ENCODE measurements around the gene UHMK1. TPM values are rescaled to one million over a fixed set of nuclear protein-coding genes. Genes with fewer than 3 reads are reported as not detected.
"Not testable (repeated sequence)": the region's sequence is repeated elsewhere in the genome, so short reads cannot be mapped to it uniquely, and the experiment has no call there.

UHMK1 gene
- total and polyA plus RNA-seq, 10 donors, result 14.8 to 77.6 (median 59.1) TPM

GRCh38 chr1:162570718-162571117 lies 73.1 kb downstream of the UHMK1 start:
- WGBS, 5 donors, result 76 to 95% (median 87%) methylated on average over 1 of the region's 1 CpG
- intact Hi-C loops (cut with DNase I; ENCODE audit: low total_unique reads), result no loop called here
- TF ChIP-seq POLR2A (IDR thresholded peaks at IDR 0.05), result no peak
- DNase-seq, result no peak
- H3K4me3 ChIP-seq, result no peak overlapping the region
- peak overlapping the region in 1 of 8 donors; percentile 7 for H3K27ac ChIP-seq
- peaks cover 0 to 27% (median 0%) of the 10 kb centered on the region in 6 donors for H3K36me3 ChIP-seq
- H3K9me3 ChIP-seq, result no peaks in the 10 kb centered on the region
- peaks cover 0 to 21% (median 4%) of the 10 kb centered on the region in 6 donors for H3K4me1 ChIP-seq
- no peaks in the 10 kb centered on the region for H3K27me3 ChIP-seq (replicated peaks in 1 of 7)

- H3K27ac ChIP-seq; H3K9me3 ChIP-seq; H3K4me3 ChIP-seq; intact Hi-C loops (cut with DNase I; ENCODE audit: low total_unique reads); DNase-seq; H3K27me3 ChIP-seq (replicated peaks in 1 of 7): not testable (repeated sequence)
- Histone ChIP-seq H3K4me1 (peaks cover 0 to 21% (median 4%) of the 10 kb centered on the region in 6 donors), H3K36me3 (peaks cover 0 to 26% (median 0%) of the 10 kb centered on the region in 6 donors)
- whole genome bisulfite sequencing, 5 donors, result 88 to 92% (median 90%) methylated on average over 7 of the region's 7 CpGs
Observed at GRCh38 chr1:162571121-162571520, 73.5 kb downstream of the UHMK1 start.

- H3K36me3 ChIP-seq, result peaks cover 0 to 23% (median 0%) of the 10 kb centered on the region in 6 donors
Observed at GRCh38 chr1:162571696-162572095, 74.1 kb downstream of the UHMK1 start.

GRCh38 chr1:162573136-162573535 lies 75.5 kb downstream of the UHMK1 start:
- Histone ChIP-seq H3K9me3 (no peaks in the 10 kb centered on the region), H3K27ac (no peak overlapping the region), H3K27me3 (replicated peaks in 1 of 7) (no peaks in the 10 kb centered on the region), H3K4me3 (no peak overlapping the region), H3K36me3 (peaks cover 0 to 23% (median 0%) of the 10 kb centered on the region in 6 donors), H3K4me1 (peaks cover 0 to 21% (median 4%) of the 10 kb centered on the region in 6 donors)
- 79 to 100% (median 84%) methylated on average over 1 of the region's 1 CpG for WGBS, 5 donors
- intact Hi-C loops (cut with DNase I; ENCODE audit: low total_unique reads), result no loop called here
- no peak for DNase-seq
- TF ChIP-seq CTCF (IDR thresholded peaks at IDR 0.05 in 8 of 11, conservative IDR thresholded peaks at IDR 0.05 in 3 of 11) (no peak), POLR2A (IDR thresholded peaks at IDR 0.05) (no peak), POLR2AphosphoS5 (IDR thresholded peaks at IDR 0.05) (no peak)

More at GRCh38 chr1:162571696-162572095, 74.1 kb downstream of the UHMK1 start:
- whole genome bisulfite sequencing, 5 donors, result 77 to 85% (median 84%) methylated on average over 1 of the region's 1 CpG
- H3K27ac ChIP-seq, result peak overlapping the region in 1 of 8 donors; percentile 4
- peaks cover 0 to 21% (median 4%) of the 10 kb centered on the region in 6 donors for H3K4me1 ChIP-seq
- H3K4me3 ChIP-seq, result no peak overlapping the region
- intact Hi-C loops (cut with DNase I; ENCODE audit: low total_unique reads), result no loop called here
- H3K9me3 ChIP-seq, result no peaks in the 10 kb centered on the region
- no peak for DNase-seq
- TF ChIP-seq POLR2A (IDR thresholded peaks at IDR 0.05), result no peak
- no peak for TF ChIP-seq CTCF (IDR thresholded peaks at IDR 0.05 in 8 of 11, conservative IDR thresholded peaks at IDR 0.05 in 3 of 11)
- no peaks in the 10 kb centered on the region for H3K27me3 ChIP-seq (replicated peaks in 1 of 7)

GRCh38 chr1:162578071-162578700 lies 80.6 kb downstream of the UHMK1 start:
- H3K4me1 ChIP-seq, result no peaks in the 10 kb centered on the region
- intact Hi-C loops (cut with DNase I; ENCODE audit: low total_unique reads), result no loop called here
- no peak for DNase-seq
- 86 to 93% (median 91%) methylated on average over 4 of the region's 4 CpGs for WGBS, 5 donors
- TF ChIP-seq POLR2AphosphoS5 (IDR thresholded peaks at IDR 0.05), result no peak
- TF ChIP-seq CTCF (IDR thresholded peaks at IDR 0.05 in 8 of 11, conservative IDR thresholded peaks at IDR 0.05 in 3 of 11), result no peak
- TF ChIP-seq POLR2A (IDR thresholded peaks at IDR 0.05), result no peak
- H3K27ac ChIP-seq, result no peak overlapping the region
- peaks cover 0 to 59% (median 10%) of the 10 kb centered on the region in 6 donors for H3K36me3 ChIP-seq
- H3K4me3 ChIP-seq, result no peak overlapping the region
- no peaks in the 10 kb centered on the region for H3K27me3 ChIP-seq (replicated peaks in 1 of 7)
- no peaks in the 10 kb centered on the region for H3K9me3 ChIP-seq

All from spleen (tissue), 11 donors.